ENCODE measurements around the gene PPIE.
"Not testable (repeated sequence)": the region's sequence is repeated elsewhere in the genome, so short reads cannot be mapped to it uniquely, and the experiment has no call there.

Gene PPIE

DNA sequence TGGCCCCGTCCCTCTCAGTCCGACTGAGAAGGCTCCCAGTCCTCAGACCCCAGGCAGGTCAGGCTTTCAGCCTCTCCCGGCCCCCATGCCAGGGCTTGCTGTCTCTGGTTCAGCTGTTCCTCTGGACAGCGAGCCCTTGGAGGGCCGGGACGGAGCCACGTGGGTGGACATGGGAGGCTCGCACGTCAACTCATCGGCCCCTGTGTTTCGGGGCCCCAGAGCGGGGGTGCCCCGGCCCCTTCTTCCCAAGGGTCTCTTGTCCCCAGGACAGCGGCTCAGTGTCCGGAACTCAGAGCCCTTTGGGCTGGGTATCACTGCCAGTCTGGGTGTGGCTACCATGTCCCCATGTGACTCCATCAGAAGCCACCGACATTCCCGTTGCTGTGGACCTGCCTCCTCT lies 39.2 kb downstream of the PPIE start:
- not testable (repeated sequence) for DNase-seq (ENCODE audit: low read depth in 2 of 2)

DNA sequence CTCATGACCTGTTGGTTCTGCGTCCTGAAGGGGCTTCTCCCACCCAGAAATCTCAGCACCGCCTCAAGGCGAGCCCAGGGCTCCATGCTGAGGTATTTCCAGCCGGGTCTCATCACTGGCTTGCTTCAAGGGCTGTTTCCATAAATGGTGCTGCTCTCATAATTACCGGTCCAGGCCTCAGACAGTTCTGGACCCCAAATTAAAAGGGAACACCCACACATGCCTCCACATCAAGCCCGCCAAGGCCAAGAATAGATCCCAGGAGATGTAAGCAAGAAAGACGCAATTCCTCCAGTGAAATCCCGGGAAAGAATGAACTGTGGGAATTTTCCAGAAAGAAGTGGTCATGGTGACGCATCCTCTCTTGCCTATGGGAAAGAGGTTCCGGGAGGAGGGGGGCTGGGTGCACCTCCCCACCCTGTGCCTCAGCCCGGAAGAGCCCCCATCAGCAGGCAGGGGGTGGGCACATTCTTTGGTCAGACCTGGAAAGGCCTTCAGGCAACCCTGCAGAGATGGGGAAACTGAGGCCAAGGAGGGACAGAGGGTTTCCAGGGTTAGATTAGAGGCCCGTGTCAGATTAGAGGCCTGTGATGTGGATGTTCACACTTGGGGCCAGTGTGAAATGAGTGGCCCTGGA lies 39.9 kb downstream of the PPIE start:
- not testable (repeated sequence) for DNase-seq (ENCODE audit: low read depth in 2 of 2)

DNA sequence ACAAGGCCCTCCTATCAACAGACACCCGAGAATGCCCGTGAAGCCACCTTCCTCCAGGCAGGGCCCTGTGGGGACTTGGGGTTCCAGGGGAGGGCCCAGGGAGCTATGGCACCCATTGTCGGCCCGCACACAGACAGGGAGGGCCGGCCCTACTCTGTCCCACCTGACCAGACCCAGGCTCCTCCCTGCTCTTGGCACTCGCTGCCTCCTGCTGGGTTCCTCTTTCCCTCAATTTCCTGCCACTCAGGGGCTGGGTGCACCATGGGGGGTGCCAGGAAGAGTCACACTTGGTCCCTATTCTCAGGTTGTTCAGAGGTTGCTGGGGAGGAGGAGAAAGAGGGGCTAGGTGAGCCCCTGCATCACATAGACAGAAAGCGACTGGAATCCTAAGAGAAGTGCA lies 40.5 kb downstream of the PPIE start:
- DNase-seq (ENCODE audit: low read depth in 2 of 2) = no peak

DNA sequence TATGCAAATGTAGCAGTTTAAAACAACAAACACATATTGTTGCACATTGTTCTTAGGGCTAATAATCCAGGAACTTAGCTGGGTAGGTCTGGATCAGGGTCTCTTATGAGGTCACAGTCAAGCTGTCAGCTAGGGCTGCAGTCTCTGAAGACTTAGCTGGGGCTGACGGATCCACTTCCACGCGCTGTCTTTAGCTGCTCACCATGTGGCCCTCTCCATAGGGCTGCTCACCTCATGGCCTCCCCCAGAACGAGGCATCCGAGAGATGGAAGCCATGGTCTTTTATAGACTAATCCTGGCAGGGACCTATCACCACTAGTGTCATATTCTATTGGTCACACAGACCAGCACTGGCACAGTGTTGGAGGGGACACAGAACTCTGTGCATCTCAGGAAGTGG lies 41.1 kb downstream of the PPIE start:
- DNase-seq (ENCODE audit: low read depth in 2 of 2) = no peak

DNA sequence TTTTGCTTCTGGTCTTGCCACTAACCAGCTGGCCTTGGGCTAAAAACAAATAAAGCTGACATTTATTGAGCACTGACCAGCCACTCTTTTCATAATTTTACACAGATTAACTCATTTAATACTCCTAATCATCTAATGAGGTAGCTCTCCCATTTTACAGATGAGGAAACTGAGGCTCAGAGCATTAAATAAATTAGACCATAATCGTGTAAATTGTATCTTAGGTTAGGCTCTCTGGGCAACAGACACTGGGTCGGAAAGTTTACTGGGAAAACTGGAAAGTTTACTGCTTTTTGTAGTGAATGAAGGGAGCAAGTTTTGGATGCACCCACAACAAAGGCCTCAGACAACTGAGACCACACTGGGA lies 42.6 kb downstream of the PPIE start:
- no peak for DNase-seq (ENCODE audit: low read depth in 2 of 2)

DNA sequence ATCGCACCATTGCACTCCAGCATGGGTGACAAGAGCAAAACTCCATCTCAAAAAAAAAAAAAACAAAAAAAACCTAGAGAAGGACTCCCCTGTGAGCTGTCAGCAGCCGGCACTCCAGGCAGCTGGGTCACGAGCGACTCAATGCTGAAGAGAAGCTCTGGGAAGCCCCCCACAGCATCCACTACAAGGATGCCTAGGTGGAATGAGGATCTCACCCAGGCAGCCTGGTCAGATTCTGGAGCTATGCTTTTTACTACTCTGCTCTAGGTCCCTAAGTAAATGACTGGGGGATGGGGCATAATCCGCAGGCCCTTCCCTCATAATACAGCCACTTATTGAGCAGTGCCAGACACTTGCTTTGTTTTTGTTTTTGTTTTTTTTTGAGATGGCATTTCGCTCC lies 43.4 kb downstream of the PPIE start:
- no peak for DNase-seq (ENCODE audit: low read depth in 2 of 2)

DNA sequence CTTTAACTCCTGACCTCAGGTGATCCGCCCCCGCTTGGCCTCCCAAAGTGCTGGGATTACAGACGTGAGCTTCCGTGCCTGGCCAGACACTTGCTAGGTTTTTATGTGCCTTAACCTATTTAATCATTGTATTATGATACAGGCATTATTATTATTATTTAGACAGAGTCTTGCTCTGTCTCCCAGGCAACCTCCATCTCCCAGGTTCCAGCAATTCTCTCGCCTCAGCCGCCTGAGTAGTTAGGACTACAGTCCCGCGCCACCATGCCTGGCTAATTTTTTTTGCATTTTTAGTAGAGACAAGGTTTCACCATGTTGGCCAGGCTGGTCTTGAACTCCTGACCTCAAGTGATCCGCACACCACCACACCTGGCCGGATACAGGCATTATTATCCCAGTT lies 44.0 kb downstream of the PPIE start:
- DNase-seq (ENCODE audit: low read depth in 2 of 2) = not testable (repeated sequence)

DNA sequence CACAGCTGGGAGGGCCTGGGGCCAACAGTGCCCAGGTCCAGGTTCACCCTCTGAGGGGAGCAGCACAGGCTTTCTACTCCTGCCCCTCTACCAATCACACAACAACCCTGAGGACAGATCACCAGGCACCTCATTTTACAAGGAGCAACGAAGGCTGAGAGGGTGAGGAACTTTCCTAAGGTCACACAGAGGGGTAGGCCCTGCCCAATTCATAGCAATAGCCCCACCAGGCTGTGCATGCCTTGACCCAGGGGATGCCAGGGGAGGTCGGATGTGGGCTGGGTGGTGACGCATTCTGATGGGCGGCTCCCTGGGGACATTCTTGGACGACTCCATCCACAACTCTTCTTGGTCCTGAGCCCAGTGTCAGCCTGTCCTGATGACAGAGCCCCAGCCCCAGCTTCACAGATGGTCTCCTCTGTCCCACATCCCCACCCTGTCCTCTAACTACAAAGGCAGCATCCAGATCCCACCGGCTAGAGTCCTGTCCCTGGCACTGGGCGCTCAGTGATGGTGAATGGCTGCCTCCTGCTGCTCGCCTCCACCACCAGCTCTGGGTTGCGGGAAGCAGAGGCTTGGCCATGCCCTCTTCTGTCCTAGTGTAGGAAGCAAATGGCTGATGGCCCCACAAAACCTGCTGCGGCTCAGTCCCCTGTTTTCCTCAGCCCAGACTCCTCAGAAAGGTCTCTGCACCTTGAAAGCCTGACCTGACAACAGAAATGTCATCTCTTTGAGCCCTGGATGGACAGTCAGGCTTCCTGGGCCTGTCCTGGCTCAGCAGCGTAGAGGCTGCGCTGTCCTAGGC lies 47.8 kb downstream of the PPIE start:
- DNase-seq (ENCODE audit: low read depth in 2 of 2) = not testable (repeated sequence)

DNA sequence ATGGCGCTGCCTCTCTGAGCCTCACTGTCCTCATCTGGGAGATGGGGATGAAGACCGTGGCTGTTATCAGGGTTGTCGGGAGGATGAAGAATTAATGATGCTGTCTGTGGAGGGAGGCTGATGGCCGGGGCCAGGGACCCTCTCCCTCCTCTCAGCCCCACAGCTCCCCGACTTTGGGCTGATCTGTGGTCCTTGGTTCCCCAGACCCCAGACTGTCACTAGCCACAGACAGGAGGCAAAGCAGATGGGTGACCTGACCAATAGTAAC lies 48.4 kb downstream of the PPIE start:
- DNase-seq (ENCODE audit: low read depth in 2 of 2) = not testable (repeated sequence)

DNA sequence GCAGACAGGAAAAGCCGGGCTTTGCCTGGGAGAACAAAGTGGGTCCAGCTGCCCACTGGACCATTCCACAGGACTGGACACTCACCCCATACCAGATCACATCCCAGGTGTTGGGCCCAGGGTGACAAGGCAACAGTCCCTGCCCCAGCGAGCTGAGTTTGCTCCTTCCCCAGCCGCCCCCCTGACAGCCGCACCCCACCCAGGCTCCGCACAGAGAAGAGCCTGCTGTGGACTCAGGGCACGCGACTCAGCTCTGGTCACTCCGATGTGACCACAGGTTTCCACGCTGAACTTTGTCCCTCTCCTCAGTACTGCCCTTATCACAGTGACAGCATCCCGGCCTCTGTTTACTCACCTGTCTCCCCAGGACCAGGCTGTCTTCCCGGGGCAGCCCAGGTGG lies 48.8 kb downstream of the PPIE start:
- no peak for DNase-seq (ENCODE audit: low read depth in 2 of 2)

DNA sequence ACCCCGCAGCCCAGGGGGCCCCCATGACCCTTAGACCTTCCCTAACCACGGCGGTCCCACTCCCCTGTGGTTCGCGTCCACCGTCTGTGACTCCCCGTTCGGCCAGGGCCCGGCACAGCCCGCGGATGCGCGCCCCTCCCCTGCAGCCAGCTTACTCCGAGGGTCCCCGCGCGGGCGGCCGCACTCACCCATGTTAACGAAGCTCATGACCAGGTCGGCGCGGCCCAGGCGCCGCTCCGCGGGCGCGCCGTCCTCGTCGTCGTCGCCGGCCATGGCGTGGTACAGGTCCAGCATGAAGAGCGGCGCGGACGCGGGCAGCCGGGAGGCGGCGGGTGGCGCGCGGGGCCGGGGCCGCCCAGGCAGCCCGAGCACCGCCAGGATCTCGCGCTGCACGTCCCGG lies 49.3 kb downstream of the PPIE start:
- DNase-seq (ENCODE audit: low read depth in 2 of 2) = not testable (repeated sequence)

DNA sequence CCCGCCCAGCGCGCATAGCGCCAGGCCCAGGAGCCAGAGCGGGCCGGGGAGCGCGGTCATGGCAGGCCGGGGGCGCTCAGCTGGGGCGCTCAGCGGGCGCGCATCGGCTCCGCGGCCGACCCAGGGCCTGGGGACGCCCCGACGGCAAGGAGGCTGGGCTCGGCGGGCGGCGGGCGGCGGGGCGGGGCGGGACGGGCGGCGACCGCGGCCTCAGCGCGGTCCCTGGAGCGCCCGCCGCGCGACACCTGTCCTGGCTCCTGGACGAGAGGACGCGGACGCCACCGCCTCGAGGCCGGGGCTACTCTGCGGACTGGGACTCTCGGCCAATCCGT lies 49.7 kb downstream of the PPIE start:
- no peak for DNase-seq (ENCODE audit: low read depth in 2 of 2)

DNA sequence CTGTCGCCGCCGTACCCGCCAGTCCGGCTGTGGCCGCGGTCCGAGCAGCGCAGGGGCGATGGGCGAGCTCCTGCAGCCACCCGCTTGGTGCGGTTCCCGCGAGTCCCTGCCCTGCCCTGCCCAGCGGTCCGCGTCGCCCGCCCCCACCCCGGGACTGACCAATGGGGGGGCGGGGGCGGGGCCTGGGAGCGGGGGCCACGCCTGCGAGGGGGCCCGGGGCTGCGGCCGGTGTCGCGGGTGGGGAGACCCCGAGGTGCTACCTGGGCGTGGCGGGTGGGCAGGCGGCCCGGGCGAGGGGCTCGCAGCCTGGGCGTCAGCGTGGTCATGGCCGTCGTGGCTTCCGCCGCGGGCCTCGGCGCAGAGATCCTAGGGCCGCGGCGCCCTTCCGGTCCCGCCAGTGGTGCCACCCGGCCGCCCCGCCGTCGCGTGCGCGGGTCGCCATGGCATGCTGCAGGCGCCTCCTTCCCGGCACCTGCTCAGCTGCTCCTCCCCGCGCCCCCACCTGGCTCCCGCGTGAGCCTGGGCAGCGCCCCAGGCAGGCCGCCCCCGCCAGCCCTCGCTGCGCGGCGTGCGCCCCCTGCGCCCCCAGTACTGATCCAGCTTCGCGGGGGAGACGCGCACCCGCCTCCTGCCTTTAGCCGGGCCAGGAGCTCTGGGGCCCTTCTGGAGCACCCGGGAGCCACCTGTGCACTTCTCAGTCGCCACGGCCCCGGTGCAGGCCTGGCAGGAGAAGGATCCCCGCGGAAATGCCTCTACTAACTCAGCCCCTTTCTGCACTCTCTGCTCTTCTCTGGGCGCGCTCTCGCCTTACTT lies 50.3 kb downstream of the PPIE start, which contains the start of gene BMP8B:
Gene BMP8B (minus strand): TSS at position 108 of the 813 bp plus-strand sequence. CDS start 380 bp downstream, outside the sequence.
- DNase-seq (ENCODE audit: low read depth in 2 of 2) = peak in 1 of 2 donors; percentile 19

DNA sequence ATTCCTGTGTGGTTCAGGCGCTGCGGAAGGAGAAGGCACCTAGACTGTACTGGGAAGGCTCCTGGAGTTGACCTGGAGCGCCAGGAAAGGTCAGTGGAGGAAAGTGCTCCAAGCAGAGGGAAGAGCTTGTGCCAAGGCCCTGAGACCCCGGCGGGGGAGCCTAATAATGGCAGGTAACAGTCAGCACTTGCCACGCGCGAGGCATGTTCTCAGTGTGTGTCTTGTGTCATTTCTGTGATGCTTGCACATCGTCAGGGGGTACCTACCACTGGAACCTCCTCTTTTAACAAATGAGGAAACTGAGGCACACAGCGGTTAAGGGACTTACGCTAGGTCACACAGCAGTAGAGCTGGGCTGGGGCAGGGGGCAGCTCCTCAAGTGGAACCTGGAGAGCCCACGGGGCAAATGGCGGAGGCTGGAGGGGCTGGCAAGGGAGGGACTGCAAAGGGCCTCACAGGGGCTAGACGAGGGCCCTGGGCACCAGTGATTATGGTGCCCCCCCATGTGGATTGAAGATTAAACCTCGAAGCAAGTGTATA lies 51.0 kb downstream of the PPIE start:
- DNase-seq (ENCODE audit: low read depth in 2 of 2) = no peak

DNA sequence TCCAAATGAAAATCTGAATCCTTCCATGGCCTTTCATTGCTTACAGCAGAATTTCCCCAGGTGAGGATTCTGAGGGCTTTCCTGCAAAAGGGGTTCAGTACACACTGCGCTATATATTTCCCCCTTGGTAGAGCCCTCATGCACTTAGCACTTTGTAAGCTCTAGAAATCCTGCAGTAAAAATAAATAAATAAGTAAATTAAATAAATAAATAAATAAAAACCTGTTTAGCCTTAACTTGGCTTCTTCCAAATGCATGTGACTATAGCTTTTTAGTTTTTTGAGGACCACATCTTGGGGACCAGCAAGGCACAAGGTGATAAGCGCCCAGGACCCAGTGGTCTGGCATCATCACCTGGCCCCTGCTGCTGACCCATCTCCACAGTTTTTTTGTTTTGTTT lies 53.2 kb downstream of the PPIE start:
- DNase-seq (ENCODE audit: low read depth in 2 of 2) = no peak

DNA sequence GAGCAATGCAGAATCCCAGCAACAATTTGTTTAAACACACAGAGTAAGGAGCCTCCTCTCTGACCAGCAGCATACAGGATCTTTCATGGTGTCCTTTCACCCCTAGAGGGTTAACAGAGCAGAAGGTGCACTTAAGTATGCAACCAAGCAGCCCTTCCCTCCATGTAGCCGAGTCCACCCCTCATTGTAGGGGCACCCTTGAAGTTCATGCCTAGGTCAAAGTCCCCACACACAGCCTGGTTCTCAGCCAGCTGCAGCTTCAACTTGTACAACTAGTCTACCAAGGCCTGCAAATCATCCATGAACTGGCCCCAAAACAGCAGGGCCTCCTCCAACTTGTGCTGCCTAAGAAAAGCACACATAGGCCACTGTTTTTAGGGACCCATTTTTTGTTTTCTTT lies 57.0 kb downstream of the PPIE start:
- no peak for DNase-seq (ENCODE audit: low read depth in 2 of 2)

DNA sequence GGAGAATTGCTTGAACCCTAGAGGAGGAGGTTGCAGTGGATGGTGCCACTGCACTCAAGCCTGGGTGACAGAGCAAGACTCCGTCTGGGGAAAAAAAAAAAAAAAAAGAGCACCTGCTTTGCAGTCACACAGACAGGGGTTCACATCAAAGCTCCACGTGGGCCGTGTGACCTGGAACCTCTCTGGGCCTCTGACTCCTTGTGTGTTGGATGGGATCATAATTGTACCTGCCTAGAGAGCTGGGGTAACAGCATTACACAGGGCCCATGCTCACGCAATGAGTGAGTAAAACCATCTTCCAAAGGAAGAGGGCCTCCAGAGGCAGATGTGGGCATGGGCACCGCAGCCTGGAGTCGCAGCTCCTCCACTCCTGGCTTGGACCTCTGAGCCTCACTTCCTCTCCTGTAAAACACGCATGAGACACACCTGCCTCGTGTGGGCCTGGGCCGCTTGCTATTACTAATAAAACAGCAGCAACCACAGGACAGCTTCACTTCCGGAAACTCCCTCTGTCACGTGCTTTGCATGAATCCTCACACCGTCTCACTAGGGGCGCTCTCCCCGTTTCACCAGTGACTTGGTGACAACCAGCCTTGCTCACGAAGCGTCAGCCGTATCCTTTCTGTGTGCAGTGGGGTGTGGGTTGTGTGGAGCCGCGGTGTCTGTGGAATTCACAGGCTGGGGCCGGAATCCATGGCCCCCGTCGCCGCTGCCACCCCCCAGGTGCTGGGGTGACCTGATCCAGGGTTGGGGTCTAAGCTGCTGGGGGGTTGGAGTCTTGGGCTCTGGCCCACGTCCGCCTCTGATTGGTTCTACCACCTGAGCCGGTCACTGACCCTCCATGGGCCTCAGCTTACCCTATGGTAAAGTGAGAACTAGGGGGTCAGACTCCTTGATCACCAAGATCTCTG lies 60.4 kb downstream of the PPIE start:
- peak; percentile 87 to 88 for DNase-seq (ENCODE audit: low read depth in 2 of 2)

DNA sequence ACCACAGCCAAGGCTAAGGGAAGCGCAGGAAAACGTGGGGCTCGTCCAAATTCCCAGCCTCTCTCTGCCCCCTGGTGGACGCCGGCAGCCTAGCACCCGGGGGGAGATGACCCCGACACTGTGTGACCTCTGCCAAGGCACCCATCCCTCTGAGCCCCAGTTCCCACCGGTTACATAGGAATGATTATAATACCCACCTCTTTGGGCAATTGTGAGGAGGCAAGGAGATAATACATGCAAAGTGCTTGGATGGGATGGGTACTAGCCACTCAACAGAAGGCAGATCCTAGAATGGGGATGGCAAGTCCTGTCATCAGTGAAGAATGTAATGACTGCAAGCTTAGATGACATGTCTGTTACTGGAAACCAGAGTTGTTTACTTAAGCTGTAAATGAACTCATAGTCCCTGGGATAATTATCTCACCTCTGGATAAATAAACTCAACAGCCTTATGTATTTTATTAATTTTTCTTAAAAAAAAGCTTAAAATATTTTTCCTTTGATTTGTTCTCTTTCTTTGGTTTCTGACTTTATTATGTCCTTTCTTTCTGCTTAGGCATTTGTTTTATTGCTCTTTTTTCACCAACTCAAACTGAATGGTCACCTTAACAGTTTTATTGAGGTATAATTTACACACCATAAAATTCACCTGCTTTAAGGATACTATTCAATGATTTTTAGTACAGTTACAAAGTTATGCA lies 61.2 kb downstream of the PPIE start:
- peak; percentile 44 to 57 for DNase-seq (ENCODE audit: low read depth in 2 of 2)

DNA sequence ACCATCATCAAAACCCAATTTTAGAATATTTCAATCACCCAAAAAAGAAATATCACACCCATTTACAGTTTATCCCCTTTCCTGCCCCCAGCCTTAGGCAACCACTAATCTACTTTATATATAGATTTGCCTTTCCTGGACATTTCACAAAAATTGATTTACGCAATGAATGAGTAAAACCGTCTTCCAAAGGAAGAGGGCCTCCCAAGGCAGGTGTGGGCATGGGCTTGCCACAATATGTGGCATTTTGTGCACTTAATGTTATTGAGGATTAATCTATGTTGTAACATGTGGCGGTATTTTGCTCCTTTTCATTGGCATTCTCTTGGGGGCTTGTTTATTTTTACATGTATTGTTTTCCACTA lies 61.8 kb downstream of the PPIE start:
- DNase-seq (ENCODE audit: low read depth in 2 of 2) = no peak

DNA sequence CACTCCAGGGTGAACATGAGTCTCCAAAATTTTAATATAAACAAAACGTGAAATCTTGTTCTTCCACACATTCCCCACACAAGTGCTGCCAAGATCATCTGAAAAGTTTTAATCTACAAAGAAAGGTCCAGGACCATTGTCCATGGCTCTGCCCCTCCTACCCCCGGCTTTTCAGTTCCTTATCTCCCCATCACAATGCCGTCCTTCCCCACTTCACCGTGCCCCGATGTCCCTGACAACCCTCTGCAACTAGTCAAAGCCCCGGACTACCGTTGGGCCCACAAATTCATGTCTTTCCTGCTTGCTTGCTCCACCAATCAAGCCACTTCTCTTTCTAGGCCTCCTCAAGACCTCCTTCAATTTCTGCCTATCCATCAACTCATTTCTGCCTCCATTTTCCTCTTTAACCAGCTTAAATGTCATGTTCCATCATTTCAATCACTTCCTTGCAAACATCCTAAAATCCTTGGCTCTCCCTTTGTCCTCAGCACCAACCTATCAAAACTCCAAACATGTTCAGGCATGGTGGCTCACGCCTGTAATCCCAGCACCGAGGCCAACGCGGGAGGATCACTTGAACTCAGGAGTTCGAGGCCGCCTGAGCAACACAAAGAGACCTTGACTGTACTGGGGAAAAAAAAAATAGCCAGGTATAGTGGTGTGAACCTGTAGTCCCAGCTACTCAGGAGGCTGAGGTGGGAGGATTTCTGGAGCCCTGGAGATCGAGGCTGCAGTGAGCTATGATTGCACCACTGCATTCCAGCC lies 64.0 kb downstream of the PPIE start:
- DNase-seq (ENCODE audit: low read depth in 2 of 2) = no peak
